K562 (cell line): ENCODE results near the gene WDR81. TPM values are rescaled to one million over a fixed set of nuclear protein-coding genes. Genes with fewer than 3 reads are reported as not detected.

Experiments
- BACH1 ChIP-seq: fragments of 200-800 bp; sonication (Bioruptor generic); IDR thresholded peaks from 2 replicates; pipeline ENCODE4 v1.6.1; 2016; ENCODE audit warnings: missing genetic modification characterization, missing compliant biosample characterization
- CCNT2 ChIP-seq: IDR thresholded peaks from 2 replicates; pipeline ENCODE4 v1.6.1; 2011; ENCODE audit warnings: borderline replicate concordance, low read depth, mild to moderate bottlenecking, moderate library complexity, mixed read lengths, low read length; ENCODE audit not compliant: insufficient read length; ENCODE audit errors: extremely low read depth
- DDX20 ChIP-seq: fragments of 450-650 bp; IDR thresholded peaks from 2 replicates; pipeline ENCODE4 v1.6.1; 2016; ENCODE audit warnings: missing genetic modification characterization, low read depth, mild to moderate bottlenecking, missing compliant biosample characterization, moderate library complexity
- DPF2 ChIP-seq: fragments of 450-650 bp; IDR thresholded peaks from 2 replicates; pipeline ENCODE4 v1.6.1; 2016
- FOXA3 ChIP-seq, 2 experiments: fragments of 450-650 bp in 1 of 2; sonication (generic) in 1 of 2; formaldehyde crosslinking; IDR thresholded peaks in 1 of 2; conservative IDR thresholded peaks in 1 of 2; 2 replicates each; pipeline versions ENCODE4 v1.4.0 to v1.8.0; 2020 to 2022; ENCODE audit warnings: mild to moderate bottlenecking in 2 of 2, missing genetic modification reagents in 1 of 2
- NFRKB ChIP-seq: fragments of 450-650 bp; IDR thresholded peaks from 2 replicates; pipeline ENCODE4 v1.6.1; 2016; ENCODE audit warnings: low read depth
- RAD21 ChIP-seq, 2 experiments: fragments of 250-450 bp in 1 of 2; fragments of 450-650 bp in 1 of 2; sonication (Bioruptor Pico) in 1 of 2; formaldehyde crosslinking in 1 of 2; IDR thresholded peaks in 1 of 2; conservative IDR thresholded peaks in 1 of 2; 2 replicates each; pipeline versions ENCODE4 v1.4.0 to v1.8.0; 2020 to 2022; ENCODE audit warnings: mild to moderate bottlenecking in 2 of 2, moderate library complexity in 1 of 2
- TFAP4 ChIP-seq: sonication (generic); formaldehyde crosslinking; IDR thresholded peaks from 2 replicates; pipeline ENCODE4 v1.8.0; 2022; ENCODE audit warnings: missing genetic modification reagents, mild to moderate bottlenecking, moderate library complexity, borderline replicate concordance
- ZNF24 ChIP-seq: fragments of 450-650 bp; IDR thresholded peaks from 2 replicates; pipeline ENCODE4 v1.6.1; 2016
- ZNF592 ChIP-seq: fragments of 450-650 bp; IDR thresholded peaks from 2 replicates; pipeline ENCODE4 v1.6.1; 2017; ENCODE audit warnings: antibody characterized with exemption, mild to moderate bottlenecking
- polyA plus RNA-seq, 8 experiments: library from polyadenylated mRNA; depleted of rRNA in 4 of 8; stranded (reverse) in 5 of 8; unstranded in 3 of 8; fragments of >200 nt; fragmentation: Nextera tagmentation in 2 of 8; fragmentation: Illumina TruSeq in 1 of 8; extraction: Ambion mirVana in 2 of 8; extraction: Trizol in 1 of 8; gene quantifications; 2 replicates each; pipeline versions ENCODE4 v1.2.1 to v1.2.3, GENCODE V29; 2011 to 2014; ENCODE audit warnings: inconsistent platforms in 1 of 8, missing spikeins in 1 of 8
- total RNA-seq, 7 experiments: library from RNA; depleted of rRNA in 6 of 7; stranded (reverse); fragments of >200 nt in 6 of 7; fragmentation: Illumina TruSeq in 2 of 7; extraction: Trizol in 2 of 7; gene quantifications; 2 replicates each; pipeline versions ENCODE4 v1.2.1 to v1.2.3, GENCODE V29; 2011 to 2021; ENCODE audit warnings: low replicate concordance in 1 of 7
- TF ChIP-seq, protein P1 (sequence below): sonication (generic); formaldehyde crosslinking; IDR thresholded peaks from 2 replicates; pipeline ENCODE4 v1.8.0; 2022; ENCODE audit warnings: mild to moderate bottlenecking, missing genetic modification reagents
- TF ChIP-seq, protein P2 (sequence below): sonication (generic); formaldehyde crosslinking; IDR thresholded peaks from 2 replicates; pipeline ENCODE4 v1.8.0; 2022; ENCODE audit warnings: missing genetic modification reagents, mild to moderate bottlenecking, borderline replicate concordance
- TF ChIP-seq, protein P3 (sequence below), 2 experiments: fragments of 150-350 bp in 1 of 2; IDR thresholded peaks; 2 replicates each; pipeline ENCODE4 v1.6.1; 2012 to 2016; ENCODE audit warnings: low read depth in 2 of 2, low read length in 2 of 2, mild to moderate bottlenecking in 1 of 2, moderate library complexity in 1 of 2

Gene WDR81
- total and polyA plus RNA-seq, 9 of the 15 experiments (the other 6 are each of a cell fraction or from before 2014, with no cell fraction given): 0.01 to 17.1 (median 3.3) TPM

GRCh38 chr17:1716076-1716911 is 8.2 kb upstream of the WDR81 start (continued):
- TF ChIP-seq BACH1 (tag) (peak; percentile 60; the same call in 1 of the 2 replicates), RAD21 (CRISPR knock-in tag; conservative IDR thresholded peaks at IDR 0.05 in 1 of 2, IDR thresholded peaks at IDR 0.05 in 1 of 2) (peak in 1 of 2 experiments; percentile 14; a peak in 1 of 4 replicates), TFAP4 (CRISPR knock-in tag) (peak; percentile 100), CCNT2 (peak; percentile 45), ZNF24 (no peak), FOXA3 (CRISPR knock-in tag; conservative IDR thresholded peaks at IDR 0.05 in 1 of 2, IDR thresholded peaks at IDR 0.05 in 1 of 2) (no peak), DPF2 (no peak), DDX20 (tag) (no peak), NFRKB (peak; percentile 91; the same call in 1 of the 2 replicates), ZNF592 (no peak)
- TF ChIP-seq, protein P1, sequence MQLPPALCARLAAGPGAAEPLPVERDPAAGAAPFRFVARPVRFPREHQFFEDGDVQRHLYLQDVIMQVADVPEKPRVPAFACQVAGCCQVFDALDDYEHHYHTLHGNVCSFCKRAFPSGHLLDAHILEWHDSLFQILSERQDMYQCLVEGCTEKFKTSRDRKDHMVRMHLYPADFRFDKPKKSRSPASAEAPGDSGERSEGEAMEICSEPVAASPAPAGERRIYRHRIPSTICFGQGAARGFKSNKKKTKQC: no peak
- TF ChIP-seq, protein P2, sequence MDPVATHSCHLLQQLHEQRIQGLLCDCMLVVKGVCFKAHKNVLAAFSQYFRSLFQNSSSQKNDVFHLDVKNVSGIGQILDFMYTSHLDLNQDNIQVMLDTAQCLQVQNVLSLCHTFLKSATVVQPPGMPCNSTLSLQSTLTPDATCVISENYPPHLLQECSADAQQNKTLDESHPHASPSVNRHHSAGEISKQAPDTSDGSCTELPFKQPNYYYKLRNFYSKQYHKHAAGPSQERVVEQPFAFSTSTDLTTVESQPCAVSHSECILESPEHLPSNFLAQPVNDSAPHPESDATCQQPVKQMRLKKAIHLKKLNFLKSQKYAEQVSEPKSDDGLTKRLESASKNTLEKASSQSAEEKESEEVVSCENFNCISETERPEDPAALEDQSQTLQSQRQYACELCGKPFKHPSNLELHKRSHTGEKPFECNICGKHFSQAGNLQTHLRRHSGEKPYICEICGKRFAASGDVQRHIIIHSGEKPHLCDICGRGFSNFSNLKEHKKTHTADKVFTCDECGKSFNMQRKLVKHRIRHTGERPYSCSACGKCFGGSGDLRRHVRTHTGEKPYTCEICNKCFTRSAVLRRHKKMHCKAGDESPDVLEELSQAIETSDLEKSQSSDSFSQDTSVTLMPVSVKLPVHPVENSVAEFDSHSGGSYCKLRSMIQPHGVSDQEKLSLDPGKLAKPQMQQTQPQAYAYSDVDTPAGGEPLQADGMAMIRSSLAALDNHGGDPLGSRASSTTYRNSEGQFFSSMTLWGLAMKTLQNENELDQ: no peak
- TF ChIP-seq, protein P3, sequence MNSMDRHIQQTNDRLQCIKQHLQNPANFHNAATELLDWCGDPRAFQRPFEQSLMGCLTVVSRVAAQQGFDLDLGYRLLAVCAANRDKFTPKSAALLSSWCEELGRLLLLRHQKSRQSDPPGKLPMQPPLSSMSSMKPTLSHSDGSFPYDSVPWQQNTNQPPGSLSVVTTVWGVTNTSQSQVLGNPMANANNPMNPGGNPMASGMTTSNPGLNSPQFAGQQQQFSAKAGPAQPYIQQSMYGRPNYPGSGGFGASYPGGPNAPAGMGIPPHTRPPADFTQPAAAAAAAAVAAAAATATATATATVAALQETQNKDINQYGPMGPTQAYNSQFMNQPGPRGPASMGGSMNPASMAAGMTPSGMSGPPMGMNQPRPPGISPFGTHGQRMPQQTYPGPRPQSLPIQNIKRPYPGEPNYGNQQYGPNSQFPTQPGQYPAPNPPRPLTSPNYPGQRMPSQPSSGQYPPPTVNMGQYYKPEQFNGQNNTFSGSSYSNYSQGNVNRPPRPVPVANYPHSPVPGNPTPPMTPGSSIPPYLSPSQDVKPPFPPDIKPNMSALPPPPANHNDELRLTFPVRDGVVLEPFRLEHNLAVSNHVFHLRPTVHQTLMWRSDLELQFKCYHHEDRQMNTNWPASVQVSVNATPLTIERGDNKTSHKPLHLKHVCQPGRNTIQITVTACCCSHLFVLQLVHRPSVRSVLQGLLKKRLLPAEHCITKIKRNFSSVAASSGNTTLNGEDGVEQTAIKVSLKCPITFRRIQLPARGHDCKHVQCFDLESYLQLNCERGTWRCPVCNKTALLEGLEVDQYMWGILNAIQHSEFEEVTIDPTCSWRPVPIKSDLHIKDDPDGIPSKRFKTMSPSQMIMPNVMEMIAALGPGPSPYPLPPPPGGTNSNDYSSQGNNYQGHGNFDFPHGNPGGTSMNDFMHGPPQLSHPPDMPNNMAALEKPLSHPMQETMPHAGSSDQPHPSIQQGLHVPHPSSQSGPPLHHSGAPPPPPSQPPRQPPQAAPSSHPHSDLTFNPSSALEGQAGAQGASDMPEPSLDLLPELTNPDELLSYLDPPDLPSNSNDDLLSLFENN (IDR thresholded peaks at IDR 0.05; ENCODE audit: low read depth in 2 of 2, low read length in 2 of 2): 0 out of 4 replicates have a peak, but pooled peaks of 1 of the 2 experiments have one; percentile 25
